H1 (cell line): ENCODE measurements around the gene FRS2. TPM values are rescaled to one million over a fixed set of nuclear protein-coding genes. Genes with fewer than 3 reads are reported as not detected.
A peak's percentile ranks its signal among the peaks of the same experiment; 100 is the strongest.

ENCODE experiments used
- CTCF ChIA-PET: fragments of 300-600 bp; sonication (Branson Sonifier 250); formaldehyde crosslinking; loops from one replicate; lab custom pipeline; 2021; ENCODE audit not compliant: partially characterized antibody; lab: Charles Lee
- POLR2A ChIA-PET: fragments of 300-600 bp; sonication (Branson Sonifier 250); formaldehyde crosslinking; loops from one replicate; lab custom pipeline; 2021; ENCODE audit warnings: inconsistent platforms; ENCODE audit not compliant: partially characterized antibody; lab: Charles Lee
- DNase-seq, 2 experiments: peaks; one replicate each; pipeline versions ENCODE4 v3.0.0 to v3.0.0-alpha.2; 2010 to 2022; ENCODE audit warnings: low spot score in 2 of 2, low read depth in 1 of 2, mixed read lengths in 1 of 2
- FAIRE-seq: peaks from 2 replicates; lab custom pipeline; 2011; peaks lifted over from hg19 to GRCh38; lab: Jason Lieb, UNC
- H2AFZ ChIP-seq: 2 replicates; pipeline ENCODE4 v1.8.1; 2012; ENCODE audit warnings: low read length, inconsistent platforms
- H2AK5ac ChIP-seq: 2 replicates; pipeline ENCODE4 v1.6.1; 2013; ENCODE audit warnings: low read depth, low read length
- H2BK120ac ChIP-seq: replicated peaks from 2 replicates; pipeline ENCODE3; 2013; ENCODE audit warnings: low read depth, low read length, inconsistent platforms
- H2BK12ac ChIP-seq: 2 replicates; pipeline ENCODE4 v1.6.1; 2013; ENCODE audit warnings: low read depth, low read length
- H2BK15ac ChIP-seq: 2 replicates; pipeline ENCODE4 v1.6.1; 2013; ENCODE audit warnings: low read length
- H2BK20ac ChIP-seq: 2 replicates; pipeline ENCODE4 v1.6.1; 2013; ENCODE audit warnings: low read length
- H2BK5ac ChIP-seq: 2 replicates; pipeline ENCODE4 v1.6.1; 2013; ENCODE audit warnings: low read depth, low read length
- H3K14ac ChIP-seq: 2 replicates; pipeline ENCODE4 v1.6.1; 2013; ENCODE audit warnings: inconsistent platforms; ENCODE audit not compliant: insufficient read length
- H3K18ac ChIP-seq: 2 replicates; pipeline ENCODE4 v1.6.1; 2013; ENCODE audit warnings: low read length; ENCODE audit errors: extremely low read depth
- H3K23ac ChIP-seq: 2 replicates; pipeline ENCODE4 v1.6.1; 2013; ENCODE audit warnings: inconsistent platforms; ENCODE audit not compliant: insufficient read length
- H3K23me2 ChIP-seq: 2 replicates; pipeline ENCODE4 v1.6.1; 2013; ENCODE audit warnings: low read depth, low read length
- H3K27ac ChIP-seq: 2 replicates; pipeline ENCODE4 v1.6.1; 2011; ENCODE audit warnings: low read depth, low read length, inconsistent platforms
- H3K27me3 ChIP-seq, 4 experiments: replicated peaks in 1 of 4; 1 replicate in 1 of 4; 2 replicates in 3 of 4; pipeline versions ENCODE4 v1.6.1 to v1.8.1; 2011 to 2013; ENCODE audit warnings: low read length in 3 of 4, mild to moderate bottlenecking in 3 of 4, inconsistent platforms in 2 of 4, mixed read lengths in 2 of 4, moderate library complexity in 1 of 4; ENCODE audit not compliant: control insufficient read depth in 3 of 4, insufficient read depth in 3 of 4; ENCODE audit errors: extremely low read depth in 1 of 4
- H3K36me3 ChIP-seq, 4 experiments: 2 replicates each; pipeline versions ENCODE4 v1.6.1 to v1.8.1; 2011 to 2013; ENCODE audit warnings: mild to moderate bottlenecking in 4 of 4, low read length in 3 of 4, moderate library complexity in 2 of 4, control low read depth in 1 of 4, inconsistent platforms in 1 of 4; ENCODE audit not compliant: insufficient read depth in 4 of 4, control insufficient read depth in 2 of 4
- H3K4ac ChIP-seq: replicated peaks from 2 replicates; pipeline ENCODE3; 2013; ENCODE audit warnings: low read length, low read depth, mixed read lengths, inconsistent platforms; ENCODE audit not compliant: insufficient read length
- H3K4me1 ChIP-seq, 4 experiments: replicated peaks in 1 of 4; 1 replicate in 1 of 4; 2 replicates in 3 of 4; pipeline versions ENCODE4 v1.6.1 to v1.8.1; 2011 to 2013; ENCODE audit warnings: low read length in 3 of 4, inconsistent platforms in 2 of 4, mixed read lengths in 1 of 4; ENCODE audit not compliant: insufficient read depth in 4 of 4, control insufficient read depth in 3 of 4
- H3K4me2 ChIP-seq, 2 experiments: 2 replicates each; pipeline versions ENCODE4 v1.6.1 to v1.8.1; 2011 to 2013; ENCODE audit warnings: low read depth in 2 of 2, low read length in 2 of 2, control low read depth in 1 of 2, inconsistent platforms in 1 of 2, mild to moderate bottlenecking in 1 of 2; ENCODE audit not compliant: insufficient read depth in 1 of 2
- H3K4me3 ChIP-seq, 4 experiments: fragments of 200-600, 300-600 bp in 1 of 4; sonication (generic), shearing (Covaris generic), sonication (Bioruptor Twin) in 1 of 4; 2 replicates each; pipeline versions ENCODE4 v1.5.1 to v1.8.1; 2011 to 2016; ENCODE audit warnings: low read length in 4 of 4, low read depth in 3 of 4, control low read depth in 2 of 4, inconsistent platforms in 2 of 4, mild to moderate bottlenecking in 2 of 4, mixed read lengths in 1 of 4, moderate library complexity in 1 of 4; ENCODE audit not compliant: insufficient read depth in 2 of 4; ENCODE audit errors: extremely low read depth in 1 of 4
- H3K56ac ChIP-seq: replicated peaks from 2 replicates; pipeline ENCODE3; 2013; ENCODE audit warnings: low read depth, mild to moderate bottlenecking, mixed read lengths, low read length, inconsistent platforms; ENCODE audit not compliant: insufficient read length
- H3K79me1 ChIP-seq: 2 replicates; pipeline ENCODE4 v1.6.1; 2013; ENCODE audit warnings: low read depth, low read length, control low read depth
- H3K79me2 ChIP-seq, 2 experiments: 2 replicates each; pipeline versions ENCODE4 v1.6.1 to v1.8.1; 2012 to 2013; ENCODE audit warnings: low read length in 2 of 2, mild to moderate bottlenecking in 2 of 2, inconsistent platforms in 1 of 2; ENCODE audit not compliant: insufficient read depth in 2 of 2, control insufficient read depth in 1 of 2
- H3K9ac ChIP-seq, 4 experiments: replicated peaks in 1 of 4; 1 replicate in 1 of 4; 2 replicates in 3 of 4; pipeline versions ENCODE4 v1.6.1 to v1.8.1; 2011 to 2013; ENCODE audit warnings: low read depth in 3 of 4, low read length in 3 of 4, control low read depth in 2 of 4, mild to moderate bottlenecking in 2 of 4, moderate library complexity in 2 of 4, inconsistent platforms in 1 of 4; ENCODE audit errors: extremely low read depth in 1 of 4
- H3K9me3 ChIP-seq, 2 experiments: 2 replicates each; pipeline versions ENCODE4 v1.6.1 to v1.8.1; 2012 to 2013; ENCODE audit warnings: mild to moderate bottlenecking in 2 of 2, moderate library complexity in 2 of 2, control low read depth in 1 of 2, inconsistent platforms in 1 of 2, low read depth in 1 of 2, low read length in 1 of 2, mixed read lengths in 1 of 2; ENCODE audit not compliant: insufficient read depth in 2 of 2
- H4K20me1 ChIP-seq, 2 experiments: replicated peaks in 1 of 2; 2 replicates each; pipeline versions ENCODE3 to v1.8.1; 2011 to 2013; ENCODE audit warnings: inconsistent platforms in 2 of 2, low read length in 2 of 2, mild to moderate bottlenecking in 1 of 2; ENCODE audit not compliant: insufficient read depth in 2 of 2, control insufficient read depth in 1 of 2
- H4K5ac ChIP-seq: 2 replicates; pipeline ENCODE4 v1.6.1; 2013; ENCODE audit warnings: low read length, low read depth, mixed read lengths, inconsistent platforms; ENCODE audit not compliant: insufficient read length
- H4K8ac ChIP-seq: 2 replicates; pipeline ENCODE4 v1.8.0; 2013; ENCODE audit warnings: mild to moderate bottlenecking, moderate library complexity, low read length, inconsistent platforms; ENCODE audit not compliant: insufficient read depth; ENCODE audit errors: extremely low read depth
- H4K91ac ChIP-seq: replicated peaks from 2 replicates; pipeline ENCODE3; 2013; ENCODE audit warnings: low read length, mixed read lengths, inconsistent platforms; ENCODE audit not compliant: insufficient read length
- CBX5 ChIP-seq: fragments of 300-800, 300-1000 bp; sonication (generic); IDR thresholded peaks from 2 replicates; pipeline ENCODE4 v1.7.1; 2016; ENCODE audit warnings: antibody characterized with exemption, low read length, low read depth
- CEBPB ChIP-seq: IDR thresholded peaks from 2 replicates; pipeline ENCODE4 v1.6.1; 2012; ENCODE audit warnings: low read depth, low read length
- CTCF ChIP-seq, 3 experiments: IDR thresholded peaks; 1 replicate in 2 of 3; 2 replicates in 1 of 3; pipeline versions ENCODE4 v1.5.1 to v1.6.1; 2011; ENCODE audit warnings: low read length in 3 of 3, mild to moderate bottlenecking in 3 of 3, inconsistent platforms in 2 of 3, low read depth in 1 of 3, moderate library complexity in 1 of 3; ENCODE audit not compliant: insufficient read depth in 1 of 3; ENCODE audit errors: control extremely low read depth in 1 of 3
- KDM1A ChIP-seq: fragments of 200-600, 300-600 bp; sonication (generic); IDR thresholded peaks from 2 replicates; pipeline ENCODE4 v1.7.1; 2016; ENCODE audit warnings: mild to moderate bottlenecking, low read length, borderline replicate concordance
- POLR2A ChIP-seq, 2 experiments: IDR thresholded peaks; 1 replicate in 1 of 2; 2 replicates in 1 of 2; pipeline ENCODE4 v1.6.1; 2011; ENCODE audit warnings: low read depth in 2 of 2, low read length in 2 of 2, mild to moderate bottlenecking in 2 of 2; ENCODE audit errors: control extremely low read depth in 1 of 2
- RAD21 ChIP-seq, 2 experiments: IDR thresholded peaks in 1 of 2; conservative IDR thresholded peaks in 1 of 2; 2 replicates each; pipeline ENCODE4 v1.6.1; 2011; ENCODE audit warnings: low read depth in 2 of 2, low read length in 2 of 2, improper control_type of control experiment in 1 of 2, inconsistent platforms in 1 of 2, mild to moderate bottlenecking in 1 of 2, moderate library complexity in 1 of 2
- SIN3A ChIP-seq, 2 experiments: IDR thresholded peaks in 1 of 2; conservative IDR thresholded peaks in 1 of 2; 2 replicates each; pipeline ENCODE4 v1.6.1; 2011 to 2012; ENCODE audit warnings: low read length in 2 of 2, improper control_type of control experiment in 1 of 2, low read depth in 1 of 2, mild to moderate bottlenecking in 1 of 2
- WGBS, 2 experiments: shearing (Covaris generic) in 1 of 2; methylation state at CpG; one replicate each; pipeline versions ENCODE4 v1.1.6 to v1.1.7; 2013 to 2015; ENCODE audit warnings: low lambda C conversion rate in 2 of 2, mixed read lengths in 2 of 2, inconsistent platforms in 1 of 2, low coverage in 1 of 2, missing lambda C conversion rate in 1 of 2; ENCODE audit not compliant: insufficient replicate concordance in 2 of 2, insufficient coverage in 1 of 2, insufficient read length in 1 of 2; ENCODE audit errors: extremely low coverage in 1 of 2, missing lambda C conversion rate in 1 of 2; 5-methylcytosine and 5-hydroxymethylcytosine counted together
- polyA plus RNA-seq, 7 experiments: library from polyadenylated mRNA; depleted of rRNA in 3 of 7; stranded (reverse) in 5 of 7; unstranded in 2 of 7; fragments of >200 nt in 5 of 7; fragments of 200-250 nt in 2 of 7; gene quantifications; 1 replicate in 5 of 7; 2 replicates in 1 of 7; 4 replicates in 1 of 7; pipeline versions ENCODE4 v1.2.1 to v1.2.3, GENCODE V29; 2011 to 2013; ENCODE audit warnings: missing spikeins in 2 of 7, mixed read lengths in 2 of 7
- total RNA-seq: library from RNA; stranded (reverse); fragmentation: NEBNext Ultra II Directional; extraction: Animal tissue kit (Norgen Biotek cat#: 25700); gene quantifications from 2 replicates; pipeline ENCODE4 v1.2.1, GENCODE V29; 2021

FRS2 gene
- total and polyA plus RNA-seq, 2 of the 8 experiments (the other 6 are each of a cell fraction or from before 2014, with no cell fraction given), result 10.3 to 35.8 TPM

DNA sequence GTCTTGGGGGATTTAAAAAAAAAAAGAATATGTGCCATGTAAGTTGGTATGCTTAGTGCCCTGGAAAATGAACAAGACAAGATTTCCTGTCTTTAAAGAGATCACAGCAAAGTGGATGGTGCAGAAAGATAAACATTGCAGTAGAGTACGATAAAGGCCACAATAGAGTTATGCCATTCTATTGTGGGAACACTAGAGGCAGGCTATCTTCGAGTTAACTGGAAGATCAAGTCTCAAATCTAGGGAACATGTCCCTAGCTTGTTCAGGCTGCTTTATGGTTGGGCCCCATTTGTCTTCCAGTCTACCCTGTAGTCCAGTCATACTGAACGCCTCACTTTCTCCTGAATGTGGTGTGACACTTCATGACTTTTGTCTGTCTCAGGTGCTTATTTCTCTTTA, 96.4 kb downstream of the FRS2 start:
- CTCF ChIA-PET, result interaction anchor here (0.6 to 8.7 kb wide), 30 partner anchors 9 to 312 kb away, joined by 3 to 57 read pairs (median 4); partner anchors contain the start of gene FRS2
- POLR2A ChIA-PET, result interaction anchor here (1.4 to 1.6 kb wide), 2 partner anchors 12 to 96 kb away, joined by 4 read pairs; partner anchors contain the start of gene FRS2

More for the DNA sequence above, 96.4 kb downstream of the FRS2 start:
- no peak overlapping the region for H3K23ac ChIP-seq
- no peak overlapping the region for H3K4me3 ChIP-seq
- no peak overlapping the region for H4K5ac ChIP-seq
- no peak overlapping the region for H4K8ac ChIP-seq
- no peak overlapping the region for H3K4ac ChIP-seq
- peak; percentile 81 for FAIRE-seq
- no peak overlapping the region for H2BK12ac ChIP-seq
- H3K79me1 ChIP-seq, result no peaks in the 10 kb centered on the region
- H3K9ac ChIP-seq, result no peak overlapping the region
- peak in 1 of 3 experiments; percentile 43; a peak in 2 of 4 replicates for TF ChIP-seq CTCF (IDR thresholded peaks at IDR 0.05; ENCODE audit: control extremely low read depth in 1 of 3, insufficient read depth in 1 of 3, low read depth in 1 of 3, low read length in 3 of 3)
- TF ChIP-seq SIN3A (conservative IDR thresholded peaks at IDR 0.05 in 1 of 2, IDR thresholded peaks at IDR 0.05 in 1 of 2; ENCODE audit: low read depth in 1 of 2, low read length in 2 of 2), result no peak
- peak in 1 of 2 experiments; percentile 12; a peak in 1 of 4 replicates for TF ChIP-seq RAD21 (IDR thresholded peaks at IDR 0.05 in 1 of 2, conservative IDR thresholded peaks at IDR 0.05 in 1 of 2; ENCODE audit: low read depth in 2 of 2, low read length in 2 of 2)
- no peak for TF ChIP-seq POLR2A (IDR thresholded peaks at IDR 0.05; ENCODE audit: control extremely low read depth in 1 of 2, low read depth in 2 of 2, low read length in 2 of 2)
- no peak for TF ChIP-seq CBX5
- TF ChIP-seq CEBPB, result no peak
- no peak for TF ChIP-seq KDM1A
- no peak overlapping the region for H4K91ac ChIP-seq
- H3K79me2 ChIP-seq, result no peaks in the 10 kb centered on the region
- no peak overlapping the region for H2BK20ac ChIP-seq
- H3K9me3 ChIP-seq, result no peaks in the 10 kb centered on the region
- H3K36me3 ChIP-seq, result peaks cover 0 to 8% (median 3%) of the 10 kb centered on the region in 4 experiments; a peak in 4 of 8 replicates
- H3K27ac ChIP-seq, result no peak overlapping the region
- no peak overlapping the region for H2BK120ac ChIP-seq
- H2BK15ac ChIP-seq, result no peak overlapping the region
- no peak overlapping the region for H3K14ac ChIP-seq
- no peaks in the 10 kb centered on the region for H4K20me1 ChIP-seq
- H3K56ac ChIP-seq, result no peak overlapping the region
- H3K27me3 ChIP-seq, result peaks cover 0 to 1% (median 0%) of the 10 kb centered on the region in 4 experiments; a peak in 1 of 7 replicates
- no peak overlapping the region for H3K4me2 ChIP-seq
- no peak overlapping the region for H2AK5ac ChIP-seq
- no peak overlapping the region for H3K18ac ChIP-seq
- DNase-seq, result no peak
- H3K4me1 ChIP-seq, result no peaks in the 10 kb centered on the region
- no peaks in the 10 kb centered on the region for H3K23me2 ChIP-seq
- no peak overlapping the region for H2BK5ac ChIP-seq
- no peak overlapping the region for H2AFZ ChIP-seq
- WGBS, 2 experiments, result 91% methylated on average over 3 of the region's 3 CpGs; no CpG with 5 or more reads in 1 of the 2 experiments
